ENCODE measurements around the gene SULF2.

DNA sequence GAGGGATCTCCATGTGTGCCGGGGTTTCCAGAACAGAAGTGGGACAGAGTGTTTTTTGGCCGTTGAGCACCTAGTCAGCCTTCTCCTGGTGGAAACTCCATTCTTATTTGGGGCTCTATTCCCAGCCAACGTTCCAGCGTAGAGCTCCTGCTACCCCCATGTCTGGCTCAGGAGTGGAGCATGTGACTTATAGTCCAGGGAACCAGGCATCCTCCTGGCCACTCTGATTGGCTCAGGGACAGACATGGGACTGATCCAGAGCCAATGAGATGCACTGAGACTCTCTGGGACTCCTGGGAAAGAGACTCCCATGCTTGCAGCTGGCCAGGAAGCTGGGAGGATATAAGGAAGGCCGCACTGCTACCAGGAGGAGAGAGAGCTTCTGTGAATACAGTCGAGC lies 87.1 kb downstream of the SULF2 start:
- TF ChIP-seq YBX1 (IDR thresholded peaks at IDR 0.05) (no peak), MAFK (IDR thresholded peaks at IDR 0.05; ENCODE audit: low read length) (no peak), PML (IDR thresholded peaks at IDR 0.05; ENCODE audit: low read length) (no peak), USF1 (CRISPR knock-in tag; IDR thresholded peaks at IDR 0.05) (no peak; the same call in 1 of the 2 replicates), CSDE1 (IDR thresholded peaks at IDR 0.05) (no peak), RAD21 (CRISPR knock-in tag; conservative IDR thresholded peaks at IDR 0.05 in 1 of 2, IDR thresholded peaks at IDR 0.05 in 1 of 2) (no peak), EHMT2 (IDR thresholded peaks at IDR 0.05) (no peak), MTF1 (CRISPR knock-in tag; IDR thresholded peaks at IDR 0.05; ENCODE audit: borderline replicate concordance) (no peak), JUND (IDR thresholded peaks at IDR 0.05; ENCODE audit: borderline replicate concordance, low read depth, low read length) (no peak), JUND (tag; IDR thresholded peaks at IDR 0.05; ENCODE audit: borderline replicate concordance, low read depth, low read length) (no peak), KDM5B (IDR thresholded peaks at IDR 0.05; ENCODE audit: insufficient replicate concordance, low read depth, low read length) (no peak)
- TF ChIP-seq, protein P1, sequence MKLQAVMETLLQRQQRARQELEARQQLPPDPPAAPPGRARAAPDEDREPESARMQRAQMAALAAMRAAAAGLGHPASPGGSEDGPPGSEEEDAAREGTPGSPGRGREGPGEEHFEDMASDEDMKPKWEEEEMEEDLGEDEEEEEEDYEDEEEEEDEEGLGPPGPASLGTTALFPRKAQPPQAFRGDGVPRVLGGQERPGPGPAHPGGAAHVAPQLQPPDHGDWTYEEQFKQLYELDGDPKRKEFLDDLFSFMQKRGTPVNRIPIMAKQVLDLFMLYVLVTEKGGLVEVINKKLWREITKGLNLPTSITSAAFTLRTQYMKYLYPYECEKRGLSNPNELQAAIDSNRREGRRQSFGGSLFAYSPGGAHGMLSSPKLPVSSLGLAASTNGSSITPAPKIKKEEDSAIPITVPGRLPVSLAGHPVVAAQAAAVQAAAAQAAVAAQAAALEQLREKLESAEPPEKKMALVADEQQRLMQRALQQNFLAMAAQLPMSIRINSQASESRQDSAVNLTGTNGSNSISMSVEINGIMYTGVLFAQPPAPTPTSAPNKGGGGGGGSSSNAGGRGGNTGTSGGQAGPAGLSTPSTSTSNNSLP (IDR thresholded peaks at IDR 0.05; ENCODE audit: borderline replicate concordance, low read depth, low read length) = no peak
